ENCODE data around the gene APBB2. TPM values are rescaled to one million over a fixed set of nuclear protein-coding genes. Genes with fewer than 3 reads are reported as not detected.

The APBB2 gene
- total RNA-seq, 1 experiment from 2014 or later = 49.0 TPM

GRCh38 chr4:41067369-41067768, 147.0 kb downstream of the APBB2 start:
- H3K27me3 Mint-ChIP-seq (ENCODE audit: low read depth) = no peaks in the 10 kb centered on the region
- ChIA-PET POLR2A (no interaction called here), CTCF (no interaction called here)
- peaks cover 31% of the 10 kb centered on the region for H3K4me1 Mint-ChIP-seq
- ATAC-seq (no peak), DNase-seq (ENCODE audit: low spot score) (no peak)
- no peak for TF ChIP-seq NFYB (CRISPR knock-in tag; conservative IDR thresholded peaks at IDR 0.05; ENCODE audit: low read depth)
- TF ChIP-seq FOXJ3 (CRISPR knock-in tag; IDR thresholded peaks at IDR 0.05; ENCODE audit: borderline replicate concordance) = no peak
- TF ChIP-seq, protein P1, sequence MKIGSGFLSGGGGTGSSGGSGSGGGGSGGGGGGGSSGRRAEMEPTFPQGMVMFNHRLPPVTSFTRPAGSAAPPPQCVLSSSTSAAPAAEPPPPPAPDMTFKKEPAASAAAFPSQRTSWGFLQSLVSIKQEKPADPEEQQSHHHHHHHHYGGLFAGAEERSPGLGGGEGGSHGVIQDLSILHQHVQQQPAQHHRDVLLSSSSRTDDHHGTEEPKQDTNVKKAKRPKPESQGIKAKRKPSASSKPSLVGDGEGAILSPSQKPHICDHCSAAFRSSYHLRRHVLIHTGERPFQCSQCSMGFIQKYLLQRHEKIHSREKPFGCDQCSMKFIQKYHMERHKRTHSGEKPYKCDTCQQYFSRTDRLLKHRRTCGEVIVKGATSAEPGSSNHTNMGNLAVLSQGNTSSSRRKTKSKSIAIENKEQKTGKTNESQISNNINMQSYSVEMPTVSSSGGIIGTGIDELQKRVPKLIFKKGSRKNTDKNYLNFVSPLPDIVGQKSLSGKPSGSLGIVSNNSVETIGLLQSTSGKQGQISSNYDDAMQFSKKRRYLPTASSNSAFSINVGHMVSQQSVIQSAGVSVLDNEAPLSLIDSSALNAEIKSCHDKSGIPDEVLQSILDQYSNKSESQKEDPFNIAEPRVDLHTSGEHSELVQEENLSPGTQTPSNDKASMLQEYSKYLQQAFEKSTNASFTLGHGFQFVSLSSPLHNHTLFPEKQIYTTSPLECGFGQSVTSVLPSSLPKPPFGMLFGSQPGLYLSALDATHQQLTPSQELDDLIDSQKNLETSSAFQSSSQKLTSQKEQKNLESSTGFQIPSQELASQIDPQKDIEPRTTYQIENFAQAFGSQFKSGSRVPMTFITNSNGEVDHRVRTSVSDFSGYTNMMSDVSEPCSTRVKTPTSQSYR (CRISPR knock-in tag; IDR thresholded peaks at IDR 0.05) = no peak
- no peak for TF ChIP-seq ZNF317 (CRISPR knock-in tag; IDR thresholded peaks at IDR 0.05; ENCODE audit: borderline replicate concordance, low read depth)
- TF ChIP-seq ZNF416 (CRISPR knock-in tag; IDR thresholded peaks at IDR 0.05) = no peak
- TF ChIP-seq TCF7 (CRISPR knock-in tag; IDR thresholded peaks at IDR 0.05; ENCODE audit: low read depth) = no peak
- TF ChIP-seq, protein P2, sequence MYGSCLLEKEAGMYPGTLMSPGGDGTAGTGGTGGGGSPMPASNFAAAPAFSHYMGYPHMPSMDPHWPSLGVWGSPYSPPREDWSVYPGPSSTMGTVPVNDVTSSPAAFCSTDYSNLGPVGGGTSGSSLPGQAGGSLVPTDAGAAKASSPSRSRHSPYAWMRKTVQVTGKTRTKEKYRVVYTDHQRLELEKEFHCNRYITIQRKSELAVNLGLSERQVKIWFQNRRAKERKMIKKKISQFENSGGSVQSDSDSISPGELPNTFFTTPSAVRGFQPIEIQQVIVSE (CRISPR knock-in tag; IDR thresholded peaks at IDR 0.05; ENCODE audit: borderline replicate concordance) = no peak
- no peak for TF ChIP-seq CREM (CRISPR knock-in tag; IDR thresholded peaks at IDR 0.05)
- no peak for TF ChIP-seq ZNF512 (CRISPR knock-in tag; IDR thresholded peaks at IDR 0.05; ENCODE audit: borderline replicate concordance)
- no peak for TF ChIP-seq NR3C1 (CRISPR knock-in tag; conservative IDR thresholded peaks at IDR 0.05; ENCODE audit: low read depth)
- TF ChIP-seq GTF2I (CRISPR knock-in tag; conservative IDR thresholded peaks at IDR 0.05) = no peak
- TF ChIP-seq ZNF263 (CRISPR knock-in tag; IDR thresholded peaks at IDR 0.05; ENCODE audit: low read depth) = no peak
- TF ChIP-seq RORB (CRISPR knock-in tag; IDR thresholded peaks at IDR 0.05) = no peak
- no peak for TF ChIP-seq SMAD3 (CRISPR knock-in tag; IDR thresholded peaks at IDR 0.05; ENCODE audit: borderline replicate concordance)
- no peak for TF ChIP-seq IRF2 (CRISPR knock-in tag; IDR thresholded peaks at IDR 0.05; ENCODE audit: borderline replicate concordance, low read depth)
- TF ChIP-seq, protein P3, sequence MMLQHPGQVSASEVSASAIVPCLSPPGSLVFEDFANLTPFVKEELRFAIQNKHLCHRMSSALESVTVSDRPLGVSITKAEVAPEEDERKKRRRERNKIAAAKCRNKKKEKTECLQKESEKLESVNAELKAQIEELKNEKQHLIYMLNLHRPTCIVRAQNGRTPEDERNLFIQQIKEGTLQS (CRISPR knock-in tag; conservative IDR thresholded peaks at IDR 0.05) = no peak
- TF ChIP-seq, protein P4, sequence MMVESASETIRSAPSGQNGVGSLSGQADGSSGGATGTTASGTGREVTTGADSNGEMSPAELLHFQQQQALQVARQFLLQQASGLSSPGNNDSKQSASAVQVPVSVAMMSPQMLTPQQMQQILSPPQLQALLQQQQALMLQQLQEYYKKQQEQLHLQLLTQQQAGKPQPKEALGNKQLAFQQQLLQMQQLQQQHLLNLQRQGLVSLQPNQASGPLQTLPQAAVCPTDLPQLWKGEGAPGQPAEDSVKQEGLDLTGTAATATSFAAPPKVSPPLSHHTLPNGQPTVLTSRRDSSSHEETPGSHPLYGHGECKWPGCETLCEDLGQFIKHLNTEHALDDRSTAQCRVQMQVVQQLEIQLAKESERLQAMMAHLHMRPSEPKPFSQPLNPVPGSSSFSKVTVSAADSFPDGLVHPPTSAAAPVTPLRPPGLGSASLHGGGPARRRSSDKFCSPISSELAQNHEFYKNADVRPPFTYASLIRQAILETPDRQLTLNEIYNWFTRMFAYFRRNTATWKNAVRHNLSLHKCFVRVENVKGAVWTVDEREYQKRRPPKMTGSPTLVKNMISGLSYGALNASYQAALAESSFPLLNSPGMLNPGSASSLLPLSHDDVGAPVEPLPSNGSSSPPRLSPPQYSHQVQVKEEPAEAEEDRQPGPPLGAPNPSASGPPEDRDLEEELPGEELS (CRISPR knock-in tag; IDR thresholded peaks at IDR 0.05) = no peak
- H3K9me3 Mint-ChIP-seq = no peaks in the 10 kb centered on the region
- H3K27ac Mint-ChIP-seq = no peak overlapping the region
- no peaks in the 10 kb centered on the region for H3K36me3 Mint-ChIP-seq
- no peak overlapping the region for H3K4me3 Mint-ChIP-seq

DNA sequence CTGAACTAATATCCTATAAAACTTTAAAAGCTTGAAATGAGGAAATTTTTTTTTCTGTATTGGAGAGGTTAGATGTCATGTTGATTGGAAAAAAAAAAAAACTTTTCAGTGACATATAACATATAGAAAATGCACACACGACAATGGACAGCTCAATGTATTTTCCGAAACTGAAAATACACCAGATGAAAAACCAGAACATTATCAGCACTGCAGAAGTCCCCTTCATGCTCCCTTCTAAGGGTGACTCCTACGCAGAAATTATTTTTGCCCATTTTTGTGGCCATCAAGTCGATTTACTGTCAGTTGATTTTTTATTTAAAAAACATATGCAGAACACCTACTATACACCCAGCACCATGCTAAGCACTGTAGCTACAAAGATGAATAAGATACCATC, 148.3 kb downstream of the APBB2 start:
- no peak overlapping the region for H3K4me3 Mint-ChIP-seq
- no peaks in the 10 kb centered on the region for H3K9me3 Mint-ChIP-seq
- no peaks in the 10 kb centered on the region for H3K36me3 Mint-ChIP-seq
- H3K27me3 Mint-ChIP-seq (ENCODE audit: low read depth) = no peaks in the 10 kb centered on the region
- DNase-seq (ENCODE audit: low spot score) (no peak), ATAC-seq (no peak)
- no peak overlapping the region for H3K27ac Mint-ChIP-seq
- peaks cover 25% of the 10 kb centered on the region for H3K4me1 Mint-ChIP-seq
- ChIA-PET POLR2A (no interaction called here), CTCF (no interaction called here)
- TF ChIP-seq CREB1 (CRISPR knock-in tag; IDR thresholded peaks at IDR 0.05) (no peak), NFE2L1 (CRISPR knock-in tag; IDR thresholded peaks at IDR 0.05) (no peak), ESRRA (CRISPR knock-in tag; IDR thresholded peaks at IDR 0.05; ENCODE audit: borderline replicate concordance) (no peak), NFATC4 (CRISPR knock-in tag; IDR thresholded peaks at IDR 0.05) (no peak), ZNF671 (CRISPR knock-in tag; IDR thresholded peaks at IDR 0.05) (no peak), ERG (CRISPR knock-in tag; IDR thresholded peaks at IDR 0.05) (no peak), ZNF423 (CRISPR knock-in tag; IDR thresholded peaks at IDR 0.05) (no peak), RORB (CRISPR knock-in tag; IDR thresholded peaks at IDR 0.05) (no peak), TEAD1 (CRISPR knock-in tag; IDR thresholded peaks at IDR 0.05) (no peak), AR (CRISPR knock-in tag; IDR thresholded peaks at IDR 0.05) (no peak), CBFB (CRISPR knock-in tag; IDR thresholded peaks at IDR 0.05; ENCODE audit: low read depth) (no peak)
